GM18873 (cell line): ENCODE measurements around the gene KLHL17.

Experiments
- ATAC-seq: cut with Tn5 transposase; IDR thresholded peaks from one replicate; pipeline ENCODE4 v1.9.1; 2021; ENCODE audit warnings: mild to moderate bottlenecking, moderate library complexity, moderate number of reproducible peaks; ENCODE audit not compliant: unreplicated experiment, low FRiP score

The KLHL17 gene

DNA sequence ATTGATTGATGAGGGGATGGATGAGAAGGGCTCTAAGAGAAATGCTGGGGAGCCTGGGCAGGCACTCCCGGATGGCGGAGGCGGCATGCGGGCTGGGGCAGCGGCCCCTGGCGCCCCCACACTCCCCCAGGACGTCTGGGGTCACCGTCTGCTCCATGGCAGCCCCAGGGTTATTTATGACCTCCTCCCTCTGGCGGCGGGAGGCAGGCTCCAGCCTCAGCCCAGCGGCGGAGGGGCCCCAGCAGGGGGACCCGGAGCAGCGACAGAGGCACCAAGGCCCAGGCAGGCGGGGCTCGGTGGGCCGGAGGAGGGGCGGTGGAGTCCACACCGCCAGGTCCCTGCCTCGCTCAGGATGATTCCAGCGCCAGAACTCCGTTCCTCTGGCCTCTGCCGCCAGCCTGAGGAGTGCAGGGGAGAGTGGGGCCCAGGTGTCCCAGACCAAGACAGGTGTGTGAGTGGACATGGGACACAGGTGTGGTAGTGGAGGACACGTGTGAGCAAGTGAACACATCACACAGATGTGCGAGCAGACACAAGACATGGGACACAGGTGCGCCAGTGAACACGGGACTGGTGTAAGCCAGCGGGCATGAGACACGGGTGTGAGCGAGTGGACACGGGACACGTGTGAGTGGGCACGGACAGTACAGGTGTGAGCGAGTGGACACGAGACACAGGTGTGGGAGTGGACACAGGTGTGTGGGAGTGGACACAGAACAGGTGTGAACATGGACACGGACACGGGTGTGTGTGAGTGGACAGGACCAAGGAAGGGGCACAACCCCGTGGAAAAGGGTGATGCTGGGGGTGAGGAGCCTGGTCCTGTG, 39.2 kb upstream of the KLHL17 start:
- ATAC-seq, result no peak

DNA sequence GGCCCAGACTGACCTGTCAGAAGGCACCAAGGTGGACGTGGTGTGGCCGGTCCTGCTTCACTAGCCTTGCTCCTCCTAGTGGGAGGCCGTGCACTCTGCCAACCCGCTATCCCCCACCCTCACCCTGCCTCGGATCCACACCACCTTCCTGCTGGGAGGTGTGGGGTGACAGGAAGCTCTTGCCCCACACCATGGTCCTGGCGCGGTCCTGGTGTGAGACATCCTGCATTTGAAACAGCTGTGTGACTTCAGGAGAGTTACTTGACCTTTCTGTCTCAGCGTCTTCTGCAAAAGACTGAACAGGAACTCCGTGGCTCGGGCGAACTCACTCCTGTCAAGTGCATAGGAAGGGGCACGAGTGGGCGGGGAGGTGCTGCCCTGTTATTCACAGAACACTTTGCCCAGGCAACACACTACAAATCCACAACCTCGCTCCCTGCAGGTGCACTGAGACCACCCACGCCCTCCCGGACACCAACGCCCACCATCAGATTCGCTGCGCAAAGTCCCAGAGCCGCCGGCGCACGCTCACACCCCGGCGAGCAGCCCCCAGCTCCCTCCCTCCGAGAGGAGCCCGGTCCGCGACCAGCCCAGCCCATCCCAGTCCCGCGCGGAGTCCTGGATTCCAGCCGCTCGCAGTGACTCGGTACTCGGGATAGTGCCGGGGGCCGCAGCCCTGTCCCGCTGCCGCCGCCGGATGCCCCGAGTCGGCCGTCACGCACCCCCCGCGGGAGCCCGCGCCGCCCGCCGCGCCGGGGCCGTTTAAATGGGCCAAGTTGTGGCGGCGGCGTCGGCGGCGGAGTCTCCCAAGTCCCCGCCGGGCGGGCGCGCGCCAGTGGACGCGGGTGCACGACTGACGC, 37.0 kb upstream of the KLHL17 start, which contains the start of gene SAMD11:
SAMD11 (plus strand) TSS at position 793 of the 860 bp plus-strand sequence. CDS start 509 bp downstream, outside the sequence.
- no peak for ATAC-seq

DNA sequence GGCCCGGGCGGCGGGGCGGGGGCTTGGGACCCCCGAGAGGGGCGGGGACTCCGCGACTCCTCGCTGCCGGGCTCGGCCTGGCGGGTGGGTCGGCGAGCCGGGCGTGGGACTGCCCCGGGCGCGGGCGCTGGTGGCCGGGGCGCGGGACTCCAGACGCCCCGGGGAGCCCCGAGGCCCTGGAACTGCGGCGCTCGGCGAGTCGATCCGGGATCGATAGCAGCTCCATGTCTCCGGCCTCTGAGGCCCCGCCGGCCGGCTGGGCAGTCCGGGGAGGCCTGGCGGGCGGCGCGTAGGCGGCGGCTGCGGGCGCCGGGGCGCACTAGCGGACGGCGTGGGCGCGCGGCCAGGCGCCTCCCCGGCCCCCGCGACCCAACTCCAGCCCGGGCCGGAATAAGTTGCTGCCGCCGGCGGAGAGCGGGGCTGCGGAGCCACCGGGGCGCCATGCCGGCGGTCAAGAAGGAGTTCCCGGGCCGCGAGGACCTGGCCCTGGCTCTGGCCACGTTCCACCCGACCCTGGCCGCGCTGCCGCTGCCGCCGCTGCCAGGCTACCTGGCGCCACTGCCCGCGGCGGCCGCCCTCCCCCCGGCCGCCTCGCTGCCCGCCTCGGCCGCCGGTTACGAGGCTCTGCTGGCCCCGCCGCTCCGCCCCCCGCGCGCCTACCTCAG, 36.3 kb upstream of the KLHL17 start:
- ATAC-seq, result no peak

DNA sequence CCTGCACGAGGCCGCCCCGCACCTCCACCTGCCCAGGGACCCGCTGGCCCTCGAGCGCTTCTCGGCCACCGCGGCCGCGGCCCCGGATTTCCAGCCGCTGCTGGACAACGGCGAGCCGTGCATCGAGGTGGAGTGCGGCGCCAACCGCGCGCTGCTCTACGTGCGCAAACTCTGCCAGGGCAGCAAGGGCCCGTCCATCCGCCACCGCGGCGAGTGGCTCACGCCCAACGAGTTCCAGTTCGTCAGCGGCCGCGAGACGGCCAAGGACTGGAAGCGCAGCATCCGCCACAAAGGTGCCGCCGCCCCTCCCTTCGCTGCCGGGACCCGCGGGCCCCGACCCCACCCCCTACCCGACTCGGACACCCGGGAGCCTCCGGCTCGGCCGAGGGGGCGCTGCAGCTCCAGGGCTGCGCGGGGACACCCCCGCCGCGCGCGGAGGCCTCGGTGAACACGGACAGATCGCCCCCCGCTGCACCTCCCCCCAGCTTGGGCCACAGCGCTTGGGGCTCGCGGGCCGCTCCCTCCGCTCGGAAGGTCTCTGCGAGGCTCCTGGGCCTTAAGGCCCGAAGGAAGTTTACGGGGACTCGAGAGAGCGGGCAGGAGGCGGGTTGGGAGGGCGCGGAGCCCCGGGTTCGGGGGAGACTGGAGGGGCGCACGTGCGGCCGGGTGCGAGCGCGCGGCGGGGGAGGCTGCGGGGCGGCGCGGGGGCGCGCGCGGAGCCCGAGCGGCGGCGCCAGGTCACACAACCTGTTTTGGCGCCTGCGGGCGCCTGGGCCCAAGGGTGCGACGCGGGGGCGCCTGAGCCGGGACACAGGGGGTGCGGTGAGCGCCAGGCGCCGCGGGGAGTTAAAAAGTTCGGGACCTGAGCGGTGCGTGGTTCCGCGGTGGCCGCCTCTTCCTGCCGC, 35.5 kb upstream of the KLHL17 start:
- ATAC-seq, result no peak

DNA sequence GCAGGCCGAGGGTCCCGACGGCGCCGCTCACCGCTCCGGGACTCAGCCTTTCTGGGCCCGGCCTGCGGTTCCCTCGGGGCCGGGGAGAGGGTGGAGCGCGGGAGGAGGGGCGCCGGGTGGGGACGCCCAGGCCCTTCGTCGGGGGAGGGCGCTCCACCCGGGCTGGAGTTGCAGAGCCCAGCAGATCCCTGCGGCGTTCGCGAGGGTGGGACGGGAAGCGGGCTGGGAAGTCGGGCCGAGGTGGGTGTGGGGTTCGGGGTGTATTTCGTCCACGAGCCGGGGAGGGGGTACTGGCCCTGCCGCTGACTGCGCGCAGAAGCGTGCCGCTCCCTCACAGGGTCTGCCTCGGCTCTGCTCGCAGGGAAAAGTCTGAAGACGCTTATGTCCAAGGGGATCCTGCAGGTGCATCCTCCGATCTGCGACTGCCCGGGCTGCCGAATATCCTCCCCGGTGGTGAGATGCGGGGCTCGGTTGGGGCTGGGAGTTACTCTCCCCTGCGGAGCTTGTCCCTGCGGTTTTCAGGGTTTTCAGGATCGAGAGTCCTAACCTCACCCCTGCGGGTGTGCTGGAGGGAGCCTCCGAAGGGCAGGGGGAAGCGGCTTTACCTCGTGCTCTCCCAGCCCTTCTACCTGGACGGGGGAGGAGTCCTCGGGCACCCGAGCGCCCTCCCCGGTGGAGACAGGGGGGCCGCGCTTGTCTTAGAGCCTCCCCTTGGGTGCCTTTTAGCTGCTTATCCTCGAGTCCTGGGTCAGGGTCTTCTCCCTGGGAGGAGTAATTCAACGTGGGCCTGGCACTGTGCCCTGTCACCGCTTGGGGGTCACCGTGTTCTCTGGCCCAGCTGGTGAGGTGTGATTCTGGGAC, 34.6 kb upstream of the KLHL17 start:
- no peak for ATAC-seq

DNA sequence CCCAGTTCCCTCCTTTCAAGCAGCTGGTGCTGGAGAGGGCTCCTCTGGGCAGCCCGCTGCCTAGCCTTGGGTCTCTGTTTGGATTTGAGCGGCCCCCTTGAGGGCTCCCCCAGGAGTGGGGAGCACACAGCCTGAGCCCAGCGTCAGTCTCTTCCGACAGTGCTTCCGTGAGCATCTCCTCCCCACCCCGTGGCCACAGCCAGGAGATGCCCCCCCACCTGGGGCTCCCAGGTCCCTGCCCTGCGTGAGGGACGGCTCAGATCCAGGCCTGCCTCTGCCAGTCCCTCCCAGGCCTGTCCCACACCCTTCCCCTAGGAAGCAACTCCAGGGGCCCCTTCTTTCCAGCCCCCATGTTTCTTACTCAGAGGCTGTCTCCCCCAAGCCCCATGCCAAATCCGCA, 33.1 kb upstream of the KLHL17 start:
- ATAC-seq, result no peak

DNA sequence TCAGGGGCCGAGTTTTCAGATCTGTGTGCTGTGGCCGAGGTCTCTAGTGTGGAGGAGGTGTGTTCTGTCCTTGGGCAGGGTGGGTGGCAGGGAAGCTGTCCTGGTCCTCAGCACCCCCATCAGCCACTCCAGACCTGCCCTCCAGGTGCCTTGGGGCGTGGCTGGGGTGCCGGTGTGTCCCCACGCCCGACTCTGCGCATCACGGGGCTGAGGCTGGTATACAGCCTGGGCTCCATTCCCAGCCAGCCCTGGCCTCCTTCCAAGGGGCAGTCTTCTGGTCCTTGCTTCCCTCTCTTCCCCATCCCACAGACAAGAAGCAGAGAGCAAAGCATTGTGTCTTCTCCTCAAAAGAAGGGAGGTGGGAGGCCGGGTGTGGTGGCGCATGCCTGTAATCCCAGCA, 32.6 kb upstream of the KLHL17 start:
- ATAC-seq, result no peak

DNA sequence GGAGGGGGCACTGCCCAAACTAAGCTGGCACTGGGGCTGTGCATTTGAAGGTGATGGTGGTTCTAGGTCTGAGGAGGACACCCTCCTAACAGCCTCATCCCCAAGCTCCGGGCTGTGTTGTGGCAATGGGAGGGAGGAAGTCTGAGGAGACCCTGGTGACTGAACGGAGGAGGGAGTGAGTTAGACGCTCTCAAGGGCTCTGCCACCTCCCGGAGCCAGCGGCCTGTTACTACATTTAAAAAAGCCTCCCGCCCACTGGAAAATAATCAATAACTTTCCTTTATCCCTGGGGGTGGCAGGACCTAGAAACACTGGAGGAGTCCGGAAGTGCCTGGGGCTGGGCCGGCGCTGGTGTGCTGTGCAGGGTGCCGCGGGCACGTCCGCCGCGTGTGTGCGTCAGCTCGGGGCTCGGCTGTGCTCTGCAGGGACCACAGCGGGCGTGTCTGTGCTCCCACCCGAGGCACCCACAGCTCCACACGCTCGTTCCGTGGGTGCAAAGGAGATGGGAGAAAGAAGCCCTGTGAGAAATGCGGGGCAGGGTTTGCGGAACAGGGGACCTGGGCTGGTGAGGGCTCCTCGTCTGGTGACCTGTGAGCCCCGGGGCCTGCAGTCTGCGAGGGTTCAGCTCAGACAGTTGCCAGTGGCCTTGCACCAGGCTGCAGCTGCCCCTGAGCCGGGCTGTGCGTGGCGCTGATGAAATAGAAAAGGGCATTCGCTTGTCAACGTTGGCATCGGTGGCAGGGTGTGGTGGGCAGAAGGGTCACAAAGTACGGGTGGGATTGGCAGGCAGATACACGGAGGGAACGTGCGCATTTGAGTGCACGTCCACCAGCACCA, 31.3 kb upstream of the KLHL17 start:
- no peak for ATAC-seq

DNA sequence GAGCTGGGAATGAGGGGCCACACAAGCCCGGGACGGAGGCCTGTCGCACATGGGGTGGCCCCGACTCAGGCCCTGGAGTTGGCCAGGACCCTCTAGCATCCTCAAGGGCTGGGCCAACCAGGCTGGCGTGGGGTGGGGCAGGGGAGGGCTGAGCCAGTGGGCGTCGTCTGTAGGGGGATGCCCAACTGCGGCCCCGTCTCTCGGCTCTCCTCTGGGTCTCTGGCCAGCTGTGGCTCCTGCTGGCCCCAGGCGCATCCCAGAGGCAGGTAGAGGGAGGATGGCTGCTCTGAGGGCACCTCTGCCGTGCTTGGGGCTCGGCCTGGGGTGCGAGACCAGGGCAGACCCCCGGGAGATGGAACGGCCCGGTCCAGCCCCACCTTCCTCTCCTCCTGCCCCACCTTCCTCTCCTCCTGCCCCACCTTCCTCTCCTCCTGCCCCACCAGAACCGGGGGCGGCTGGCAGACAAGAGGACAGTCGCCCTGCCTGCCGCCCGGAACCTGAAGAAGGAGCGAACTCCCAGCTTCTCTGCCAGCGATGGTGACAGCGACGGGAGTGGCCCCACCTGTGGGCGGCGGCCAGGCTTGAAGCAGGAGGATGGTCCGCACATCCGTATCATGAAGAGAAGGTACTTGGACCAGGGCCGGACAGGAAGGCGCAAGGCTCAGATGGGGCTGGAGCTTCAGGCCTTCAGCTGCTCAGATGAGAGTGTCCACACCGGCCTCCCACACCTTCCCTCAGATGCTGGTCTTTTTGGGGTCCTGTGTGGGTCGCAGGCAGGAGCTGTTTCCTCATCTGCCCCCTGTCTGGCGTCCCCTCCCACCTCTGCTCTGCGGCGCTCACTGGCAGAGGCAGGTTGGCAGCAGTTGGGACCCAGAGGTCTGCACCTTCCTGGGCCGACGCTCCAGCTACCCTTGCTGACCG, 30.4 kb upstream of the KLHL17 start:
- ATAC-seq, result no peak

DNA sequence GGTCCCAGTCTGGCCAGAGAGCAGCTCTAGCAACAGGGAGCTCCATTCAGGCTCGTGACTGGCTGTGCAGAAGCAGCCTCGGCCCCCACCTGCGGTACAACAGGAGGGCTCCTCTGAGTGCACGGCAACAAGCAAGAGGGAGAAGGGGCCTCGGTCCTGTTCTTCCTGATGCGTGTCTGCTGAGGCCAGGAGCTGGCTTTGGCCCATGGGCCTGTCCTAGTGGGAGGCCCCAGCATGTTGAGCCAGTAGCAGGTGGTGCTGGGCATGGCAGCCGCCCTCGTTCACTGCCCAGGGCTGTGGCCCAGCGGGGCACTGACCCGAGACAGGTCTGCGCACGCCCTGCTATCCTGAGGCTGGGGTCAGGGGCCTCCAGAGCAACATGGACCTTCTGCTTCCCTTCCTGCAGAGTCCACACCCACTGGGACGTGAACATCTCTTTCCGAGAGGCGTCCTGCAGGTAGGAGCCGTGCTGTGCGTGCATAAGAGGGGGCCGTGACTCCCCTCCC, 29.7 kb upstream of the KLHL17 start:
- ATAC-seq, result no peak

DNA sequence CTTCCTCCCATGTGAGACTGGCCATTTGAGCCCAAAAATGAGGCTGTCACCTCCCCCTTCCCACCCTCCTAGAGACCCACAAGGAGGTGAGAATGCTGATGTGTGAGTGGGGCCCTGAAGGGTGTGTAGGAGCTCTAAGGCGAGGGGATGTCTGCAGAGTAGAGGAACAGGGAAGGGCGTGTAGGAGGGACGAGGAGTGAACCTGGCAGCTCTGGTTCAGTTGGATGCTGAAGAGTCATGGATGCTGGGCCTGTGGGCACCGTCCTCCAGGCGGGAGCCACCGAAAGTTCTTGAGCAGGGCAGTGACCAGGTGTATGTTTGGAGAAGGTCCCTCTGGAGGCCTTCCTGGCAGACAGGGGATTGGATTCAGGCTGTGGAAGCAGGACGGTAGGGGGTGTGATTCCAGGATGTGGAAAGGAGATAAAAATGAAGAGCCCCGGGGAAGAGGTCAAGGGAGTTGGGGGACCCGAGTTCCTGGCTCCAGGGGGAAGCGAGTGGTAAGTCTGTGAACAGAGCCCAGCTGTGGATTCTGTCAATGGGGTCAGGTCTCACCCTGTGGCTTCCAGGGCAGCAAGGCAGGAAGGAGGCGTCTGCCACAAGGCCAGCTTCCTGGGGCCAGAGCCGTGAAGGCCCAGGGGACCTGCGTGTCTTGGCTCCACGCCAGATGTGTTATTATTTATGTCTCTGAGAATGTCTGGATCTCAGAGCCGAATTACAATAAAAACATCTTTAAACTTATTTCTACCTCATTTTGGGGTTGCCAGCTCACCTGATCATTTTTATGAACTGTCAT, 28.8 kb upstream of the KLHL17 start:
- no peak for ATAC-seq

DNA sequence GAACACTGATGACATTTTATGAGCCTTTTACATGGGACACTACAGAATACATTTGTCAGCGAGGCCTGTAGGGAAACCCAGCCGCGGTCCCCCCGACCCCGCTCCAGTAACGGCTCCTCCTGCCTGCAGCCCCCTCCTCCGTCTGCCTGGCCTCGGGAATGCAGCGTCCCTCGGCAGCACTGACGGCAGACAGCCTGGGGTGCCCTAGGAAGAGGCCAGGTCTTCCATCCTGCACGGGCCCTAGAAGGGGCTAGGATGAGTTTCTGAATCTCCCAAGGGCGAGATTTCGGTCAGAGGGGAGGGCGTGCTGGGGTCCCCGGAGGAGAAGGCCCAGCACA, 28.2 kb upstream of the KLHL17 start:
- ATAC-seq, result no peak

DNA sequence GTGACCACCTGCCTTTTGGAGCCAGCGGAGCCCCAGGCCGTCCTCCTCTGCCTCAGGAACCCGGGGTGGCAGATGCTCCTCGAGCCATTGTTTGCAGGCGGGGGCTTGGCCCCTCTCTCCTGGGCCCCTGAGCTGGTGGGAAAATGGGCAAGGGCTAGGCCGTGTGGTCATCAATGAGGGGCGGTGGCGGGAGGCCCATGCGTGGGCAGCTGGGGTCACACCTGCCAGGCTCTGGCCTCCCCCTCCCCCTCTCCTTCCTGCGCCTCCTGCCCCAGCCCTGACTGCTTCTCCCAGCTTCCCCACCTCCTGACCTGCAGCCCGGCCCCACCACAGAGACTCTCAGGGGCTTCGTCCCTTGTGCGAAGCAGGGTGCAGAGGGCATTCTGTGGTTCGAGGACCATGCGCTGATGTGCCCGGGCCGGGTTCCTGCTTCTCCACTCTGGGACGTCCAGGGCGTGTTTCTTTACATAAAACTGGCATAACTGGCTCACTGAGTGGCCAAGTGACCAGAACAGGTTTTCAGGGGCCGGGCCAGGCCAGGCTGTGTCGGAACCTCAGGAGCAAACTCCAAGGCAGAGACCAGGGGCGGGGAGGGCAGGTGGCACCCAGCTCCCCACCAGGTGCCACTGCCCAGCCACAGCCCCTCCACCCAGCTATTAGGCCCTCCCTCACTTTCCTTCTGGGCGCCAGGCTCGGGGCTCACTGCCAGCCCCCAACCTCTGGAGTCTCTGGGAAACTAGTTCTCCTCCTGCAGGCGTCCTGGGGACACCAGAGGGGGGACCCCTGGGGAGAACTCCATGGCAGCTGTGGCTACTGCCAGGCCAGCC, 27.4 kb upstream of the KLHL17 start:
- no peak for ATAC-seq

DNA sequence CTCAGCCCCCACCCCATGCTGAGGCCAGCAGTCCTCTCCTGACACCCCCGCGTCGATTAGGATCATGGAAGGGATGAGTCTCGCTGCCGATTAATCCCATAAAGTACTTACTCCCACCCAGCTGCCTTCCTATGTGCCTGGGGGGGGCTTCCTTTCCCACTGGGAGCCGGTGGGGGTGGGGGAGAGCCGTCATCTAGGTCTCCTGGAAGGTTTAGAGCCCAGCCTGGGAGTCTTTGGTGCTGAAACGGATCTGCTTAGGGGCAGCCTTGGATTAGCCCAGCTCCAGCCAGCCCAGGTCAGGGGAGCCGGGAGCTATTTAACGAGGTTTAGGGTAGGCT, 26.8 kb upstream of the KLHL17 start:
- no peak for ATAC-seq

DNA sequence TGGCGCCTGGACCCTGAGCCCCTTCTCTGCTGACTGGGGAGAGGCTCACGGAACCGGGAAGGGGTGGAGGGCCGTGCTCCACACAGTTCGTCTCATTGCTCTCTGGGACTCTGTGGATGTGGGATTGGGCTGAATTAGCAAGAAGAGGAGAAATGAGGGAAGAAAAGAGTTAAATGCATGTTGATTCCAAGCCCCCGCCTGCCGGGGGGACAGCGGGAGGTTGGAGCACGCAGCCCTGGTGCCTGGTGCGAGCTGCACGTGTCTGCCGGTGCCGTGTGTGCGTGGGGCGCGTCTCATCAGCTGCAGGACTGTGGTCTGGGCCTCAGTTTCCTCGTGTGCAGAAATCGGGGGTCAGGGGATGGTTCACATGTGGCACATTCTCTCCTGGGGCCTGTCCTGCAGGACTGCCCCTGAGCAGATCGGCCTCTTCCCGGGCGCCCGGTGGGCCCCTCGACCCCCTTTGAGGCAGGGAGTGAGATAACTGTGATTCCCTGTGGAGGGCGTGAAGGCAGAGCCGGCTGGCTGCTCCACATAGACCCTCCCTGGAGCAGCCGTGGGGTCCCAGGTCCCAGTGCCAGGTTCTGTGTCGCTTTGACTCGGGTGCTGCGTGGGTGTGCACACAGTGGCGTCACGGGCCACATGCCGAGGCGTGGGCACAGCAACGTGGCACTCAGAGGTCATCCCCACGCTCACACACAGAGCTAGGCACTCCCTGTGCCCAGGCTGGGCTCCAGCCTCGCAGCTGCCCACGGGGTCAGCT, 25.2 kb upstream of the KLHL17 start:
- ATAC-seq, result no peak
